Measurements from ENCODE around the gene KIRREL3. TPM values are rescaled to one million over a fixed set of nuclear protein-coding genes. Genes with fewer than 3 reads are reported as not detected.

KIRREL3 gene
- polyA plus RNA-seq, 1 donor (not counting 4 experiments of a cell fraction or from before 2014, with no cell fraction given) = 0.04 TPM

- Histone ChIP-seq H3K27ac (ENCODE audit: control insufficient read depth, insufficient read depth, low read length) (no peak overlapping the region), H3K9me1 (ENCODE audit: control insufficient read depth, extremely low read depth, insufficient read depth, low read length) (no peaks in the 10 kb centered on the region), H3K36me3 (ENCODE audit: control insufficient read depth in 2 of 2, extremely low read depth in 1 of 2, insufficient read depth in 2 of 2, low read length in 2 of 2) (peaks cover 5 to 17% of the 10 kb centered on the region in 2 experiments), H3K79me2 (ENCODE audit: control insufficient read depth, insufficient read depth, low read length) (no peaks in the 10 kb centered on the region), H3K9me3 (ENCODE audit: control insufficient read depth, low read depth, low read length) (no peaks in the 10 kb centered on the region), H3K4me3 (ENCODE audit: control insufficient read depth in 2 of 3, extremely low read depth in 1 of 3, insufficient read depth in 2 of 3, low read depth in 1 of 3, low read length in 3 of 3) (no peak overlapping the region), H2AFZ (ENCODE audit: control insufficient read depth, low read length) (no peak overlapping the region), H3K4me2 (ENCODE audit: control insufficient read depth, extremely low read depth, insufficient read depth, low read depth, low read length) (no peak overlapping the region), H4K20me1 (ENCODE audit: control insufficient read depth, extremely low read depth, insufficient read depth, low read length) (no peaks in the 10 kb centered on the region), H3K4me1 (ENCODE audit: control insufficient read depth, extremely low read depth, insufficient read depth, low read length) (peaks cover 15% of the 10 kb centered on the region), H3K27me3 (ENCODE audit: control insufficient read depth, extremely low read depth, insufficient read depth, low read length) (no peaks in the 10 kb centered on the region), H3K9ac (ENCODE audit: control insufficient read depth, extremely low read depth, insufficient read depth, low read length) (no peak overlapping the region)
- TF ChIP-seq CTCF (optimal IDR thresholded peaks at IDR 0.05 in 1 of 3, IDR thresholded peaks at IDR 0.05 in 1 of 3, conservative IDR thresholded peaks at IDR 0.05 in 1 of 3; ENCODE audit: extremely low read depth in 1 of 3, insufficient read depth in 2 of 3, low read length in 3 of 3) (no peak), EZH2 (IDR thresholded peaks at IDR 0.05; ENCODE audit: low read length) (no peak)
- dilution Hi-C loops (cut with MboI; ENCODE audit: extremely low pct_ligation_motif_present, low sequenced_read_pairs) = no loop called here
- FAIRE-seq = no peak
- no peak for DNase-seq (ENCODE audit: low read depth, low spot score)
Observed at GRCh38 chr11:126414615-126415014, 586.0 kb downstream of the KIRREL3 start.

- H3K79me2 ChIP-seq (ENCODE audit: control insufficient read depth, insufficient read depth, low read length) = no peaks in the 10 kb centered on the region
Observed at GRCh38 chr11:126413843-126414405, 586.6 kb downstream of the KIRREL3 start.

More at GRCh38 chr11:126413843-126414405, 586.6 kb downstream of the KIRREL3 start:
- H3K4me1 ChIP-seq (ENCODE audit: control insufficient read depth, extremely low read depth, insufficient read depth, low read length) = peaks cover 15% of the 10 kb centered on the region
- H3K4me3 ChIP-seq (ENCODE audit: control insufficient read depth in 2 of 3, extremely low read depth in 1 of 3, insufficient read depth in 2 of 3, low read depth in 1 of 3, low read length in 3 of 3) = no peak overlapping the region
- no peaks in the 10 kb centered on the region for H4K20me1 ChIP-seq (ENCODE audit: control insufficient read depth, extremely low read depth, insufficient read depth, low read length)
- H3K9ac ChIP-seq (ENCODE audit: control insufficient read depth, extremely low read depth, insufficient read depth, low read length) = no peak overlapping the region
- H2AFZ ChIP-seq (ENCODE audit: control insufficient read depth, low read length) = no peak overlapping the region
- no peak overlapping the region for H3K27ac ChIP-seq (ENCODE audit: control insufficient read depth, insufficient read depth, low read length)
- dilution Hi-C loops (cut with MboI; ENCODE audit: extremely low pct_ligation_motif_present, low sequenced_read_pairs) = no loop called here
- no peaks in the 10 kb centered on the region for H3K9me3 ChIP-seq (ENCODE audit: control insufficient read depth, low read depth, low read length)
- peaks cover 5 to 18% of the 10 kb centered on the region in 2 experiments for H3K36me3 ChIP-seq (ENCODE audit: control insufficient read depth in 2 of 2, extremely low read depth in 1 of 2, insufficient read depth in 2 of 2, low read length in 2 of 2)
- no peak overlapping the region for H3K4me2 ChIP-seq (ENCODE audit: control insufficient read depth, extremely low read depth, insufficient read depth, low read depth, low read length)
- no peaks in the 10 kb centered on the region for H3K9me1 ChIP-seq (ENCODE audit: control insufficient read depth, extremely low read depth, insufficient read depth, low read length)
- H3K27me3 ChIP-seq (ENCODE audit: control insufficient read depth, extremely low read depth, insufficient read depth, low read length) = no peaks in the 10 kb centered on the region
- FAIRE-seq = no peak
- TF ChIP-seq CTCF (optimal IDR thresholded peaks at IDR 0.05 in 1 of 3, IDR thresholded peaks at IDR 0.05 in 1 of 3, conservative IDR thresholded peaks at IDR 0.05 in 1 of 3; ENCODE audit: extremely low read depth in 1 of 3, insufficient read depth in 2 of 3, low read length in 3 of 3) = no peak
- no peak for TF ChIP-seq EZH2 (IDR thresholded peaks at IDR 0.05; ENCODE audit: low read length)
- no peak for DNase-seq (ENCODE audit: low read depth, low spot score)
